Putamen (tissue), 1 donor: ENCODE data around the gene ZNF837.
A peak's percentile ranks its signal among the peaks of the same experiment; 100 is the strongest.

Experiments
- DNase-seq: peaks from one replicate; pipeline ENCODE4 v3.0.0-alpha.2; 2016; ENCODE audit warnings: low spot score

The ZNF837 gene

DNA sequence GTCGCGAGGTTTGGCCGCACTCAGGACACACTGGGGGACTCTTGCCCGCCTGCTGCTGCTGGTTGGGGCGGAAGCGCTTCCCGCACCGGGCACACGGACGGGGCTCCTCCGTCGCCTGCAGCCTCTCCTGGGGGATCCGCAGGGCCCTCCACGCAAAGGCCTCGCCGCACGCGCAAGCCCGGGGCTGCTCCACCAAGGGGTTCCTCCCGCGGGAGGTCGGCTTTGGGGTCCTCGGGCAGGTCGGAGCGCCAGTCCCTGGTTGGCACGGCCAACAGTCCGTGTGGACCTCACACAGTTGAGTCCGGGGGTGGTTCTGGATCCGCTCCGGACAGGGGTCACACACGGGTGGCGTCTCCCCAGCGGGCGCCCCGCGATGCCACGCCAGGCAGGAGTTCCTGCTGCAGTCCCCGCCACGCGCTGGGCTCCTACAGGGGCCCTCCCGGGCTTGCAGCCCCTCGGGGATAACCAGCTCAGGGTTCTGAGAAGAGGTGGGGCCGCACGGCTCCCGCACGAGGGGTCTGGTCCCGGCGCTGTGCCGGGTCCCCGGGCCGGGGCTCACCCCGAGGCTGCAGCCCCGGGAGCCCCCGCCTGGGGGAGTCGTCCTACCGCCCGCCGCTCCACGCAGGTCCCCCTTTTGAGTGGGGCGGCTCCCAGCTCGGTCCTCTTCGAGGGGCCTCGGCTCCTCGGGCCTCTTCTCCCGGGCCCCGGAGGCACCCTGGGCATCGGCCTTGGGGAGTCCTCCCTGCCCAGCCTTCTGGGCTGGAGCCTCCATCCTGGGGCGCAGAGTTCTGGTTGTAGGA lies 12.1 kb downstream of the ZNF837 start:
- no peak for DNase-seq

- DNase-seq: no peak
These were observed 13.0 kb downstream of the ZNF837 start for GRCh38 chr19:58367698-58368454.

DNA sequence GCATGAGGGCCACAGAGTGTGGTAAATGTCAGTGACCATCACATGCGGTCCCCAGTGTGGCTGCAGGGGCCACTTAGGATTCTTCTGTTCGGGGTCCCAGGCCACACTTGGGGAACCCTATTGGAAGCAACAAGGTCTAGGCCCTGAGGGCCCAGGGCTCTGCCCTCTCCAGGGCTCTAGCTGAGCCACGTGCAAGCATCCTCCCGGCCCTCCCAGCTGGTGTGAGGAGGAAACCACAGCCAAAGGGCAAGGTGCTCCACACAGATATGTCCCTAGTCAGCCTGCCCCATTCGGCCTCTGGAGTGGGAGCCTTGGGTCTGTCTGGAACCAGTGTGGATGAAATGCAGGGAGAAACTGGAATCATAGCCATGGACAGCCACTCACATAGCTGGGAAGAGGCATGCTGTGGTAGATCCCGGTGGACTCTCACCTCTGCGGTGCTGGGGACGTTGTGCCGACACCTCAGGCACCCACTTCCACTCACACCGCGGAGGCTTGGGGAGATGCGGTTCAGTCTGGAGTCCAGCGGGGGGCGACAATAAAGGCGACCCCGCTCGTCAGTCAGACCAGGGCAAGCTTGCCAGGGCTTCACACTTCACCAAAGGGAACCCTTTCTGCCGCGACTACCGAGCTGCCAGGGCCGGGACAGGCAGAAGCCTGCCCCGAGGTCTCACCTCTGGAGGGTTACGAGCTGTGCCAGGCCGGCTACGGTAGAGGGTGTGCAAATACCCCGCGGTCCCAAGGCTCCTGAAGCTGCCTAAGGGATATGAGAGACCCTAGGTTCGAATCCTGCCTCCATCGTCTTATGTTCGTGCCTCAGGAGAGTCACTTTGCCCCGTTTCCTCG lies 14.0 kb downstream of the ZNF837 start:
- DNase-seq: no peak

GRCh38 chr19:58364146-58364545 lies 16.7 kb downstream of the ZNF837 start:
- no peak for DNase-seq

DNA sequence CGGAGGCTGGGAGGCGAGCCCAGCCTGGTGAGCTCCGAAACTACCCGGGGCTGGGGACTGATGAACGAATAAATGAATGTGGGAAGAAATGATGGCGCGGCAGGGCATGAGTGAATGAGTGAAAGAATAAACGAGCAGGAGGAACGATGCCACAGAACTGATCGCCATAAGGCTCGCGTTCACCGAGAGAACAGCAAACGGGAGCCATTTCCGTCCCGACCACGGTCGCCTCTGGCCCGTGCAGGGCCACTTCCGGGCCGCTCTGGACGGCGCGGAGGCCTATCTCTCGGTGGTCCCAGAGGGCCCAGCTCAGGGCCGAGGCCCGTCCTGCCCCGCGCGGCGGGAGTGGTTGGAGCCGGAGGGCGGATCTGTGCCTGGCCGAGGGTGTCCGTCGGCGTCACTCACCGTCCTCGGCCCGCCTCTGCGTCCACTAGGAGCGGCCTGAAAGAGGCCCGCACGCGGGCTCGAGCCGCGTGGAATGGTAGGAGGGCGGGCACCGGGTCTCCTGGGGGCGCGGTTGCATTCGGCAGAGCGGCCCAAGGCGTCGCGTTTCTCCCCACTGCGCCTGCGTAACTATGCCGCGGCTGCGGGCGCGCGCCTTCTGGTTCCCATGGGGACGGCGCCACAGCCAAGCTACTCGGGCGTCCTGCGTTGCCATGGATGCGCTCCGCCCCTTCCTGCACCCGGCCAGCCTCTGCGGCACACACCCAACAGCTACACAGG lies 18.4 kb downstream of the ZNF837 start, which contains the start of gene ZNF497:
ZNF497 (minus strand) TSS at position 480 of the 723 bp plus-strand sequence. CDS start 5,116 bp downstream, outside the sequence.
- DNase-seq: peak; percentile 97

DNA sequence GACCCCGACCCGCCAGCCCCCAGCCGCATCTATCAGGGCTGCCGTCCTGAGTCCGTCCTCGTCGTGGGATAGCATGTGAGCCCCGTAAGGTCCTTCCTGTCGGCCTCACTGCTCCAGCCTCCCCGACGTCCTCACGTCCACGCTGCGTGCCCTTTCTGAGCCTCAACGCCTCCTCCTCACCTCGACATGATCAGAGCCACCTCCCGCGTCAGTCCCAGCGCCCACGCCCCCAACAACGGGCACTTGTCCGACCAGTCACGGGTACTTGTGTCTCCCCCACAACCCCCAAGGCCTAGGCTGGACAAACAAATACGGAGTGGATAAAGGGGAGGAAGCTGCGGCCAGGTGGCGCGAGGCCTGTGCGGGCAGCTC lies 18.9 kb downstream of the ZNF837 start:
- DNase-seq: no peak

DNA sequence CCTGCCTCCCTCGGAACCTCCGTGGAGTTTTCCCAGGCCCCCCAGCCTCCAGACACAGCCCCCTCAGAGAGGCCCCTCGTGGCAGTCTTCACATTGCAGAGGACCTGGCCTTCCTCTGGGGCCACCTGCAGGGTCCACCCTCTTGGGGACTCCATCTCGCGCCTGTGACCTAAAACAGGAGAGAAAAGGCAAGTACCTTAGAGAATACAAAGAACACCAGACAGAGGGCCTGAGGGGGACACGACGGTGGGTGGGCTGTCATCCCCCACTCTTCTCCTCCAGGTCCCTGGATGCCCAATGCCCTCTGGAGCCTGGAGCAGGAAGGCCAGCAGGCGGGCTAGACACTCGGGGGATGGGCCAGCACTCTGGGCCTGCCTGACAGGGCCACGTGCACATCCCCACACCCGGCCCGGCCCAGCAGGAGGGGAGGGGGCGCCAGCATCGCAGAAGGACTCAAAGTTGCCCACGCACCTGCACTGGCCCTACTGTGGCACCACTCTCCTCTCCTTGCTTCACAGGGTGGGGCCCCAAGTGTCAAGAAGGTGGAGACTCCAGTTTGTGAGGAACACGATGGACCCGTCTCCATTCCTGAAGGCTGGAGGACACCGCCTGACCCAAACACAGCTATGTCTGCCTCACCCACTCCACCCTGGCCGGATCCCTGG lies 23.2 kb downstream of the ZNF837 start:
- no peak for DNase-seq

DNA sequence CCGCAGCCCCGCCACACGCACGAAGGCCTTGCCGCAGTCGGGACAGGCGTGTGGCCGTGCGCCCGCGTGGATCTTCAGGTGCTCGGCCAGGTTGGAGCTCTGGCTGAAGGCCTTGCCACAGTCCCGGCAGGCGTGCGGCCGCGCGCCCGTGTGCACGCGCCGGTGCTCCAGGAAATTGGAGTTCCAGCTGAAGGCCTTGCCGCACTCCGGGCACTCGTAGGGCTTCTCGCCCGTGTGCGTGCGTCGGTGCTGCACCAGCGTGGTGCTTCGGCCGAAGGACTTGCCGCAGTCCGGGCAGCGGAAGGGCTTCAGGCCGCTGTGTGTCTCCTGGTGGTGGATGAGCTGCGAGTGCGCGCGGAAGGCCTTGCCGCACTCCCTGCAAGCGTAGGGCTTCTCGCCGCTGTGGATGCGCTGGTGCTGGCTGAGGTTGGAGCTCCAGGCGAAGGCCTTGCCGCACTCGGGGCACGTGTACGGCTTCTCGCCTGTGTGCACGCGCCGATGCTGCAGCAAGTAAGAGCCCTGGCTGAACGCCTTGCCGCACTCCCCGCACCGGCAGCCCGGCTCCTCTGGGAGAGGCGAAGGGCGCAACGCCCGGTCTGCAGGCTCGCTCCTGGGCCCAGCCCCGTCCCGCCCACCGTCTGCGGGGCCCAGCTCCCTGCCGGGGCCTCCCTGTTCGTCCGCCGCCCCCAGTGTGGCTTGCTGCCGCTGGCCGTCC lies 23.9 kb downstream of the ZNF837 start:
- no peak for DNase-seq

GRCh38 chr19:58355908-58356765 lies 24.7 kb downstream of the ZNF837 start:
- DNase-seq: no peak

DNA sequence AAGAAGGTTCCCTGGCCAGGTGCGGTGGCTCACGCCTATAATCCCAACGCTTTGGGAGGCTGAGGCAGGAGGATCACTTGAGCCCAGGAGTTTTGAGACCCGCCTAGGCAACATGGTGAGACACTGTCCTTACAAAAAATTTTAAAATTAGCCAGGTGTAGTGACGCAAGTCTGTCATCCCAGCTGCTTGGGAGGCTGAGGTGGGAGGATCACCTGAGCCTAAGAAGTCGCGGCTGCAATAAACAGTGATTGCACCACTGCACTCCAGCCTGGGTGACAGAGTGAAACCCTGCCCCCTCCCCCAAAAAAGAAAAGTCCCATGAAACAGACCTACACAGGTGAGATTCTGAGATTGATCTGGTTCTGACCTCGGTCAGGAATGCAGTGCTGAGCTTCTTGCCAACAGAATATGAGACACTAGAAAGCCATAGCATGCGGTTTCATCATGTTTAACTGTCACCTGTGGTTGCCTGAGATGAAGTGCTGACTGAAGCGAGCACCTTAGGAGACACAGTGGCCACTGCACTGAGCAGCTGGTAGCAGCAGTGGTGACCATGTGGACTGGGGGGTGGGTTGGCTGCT lies 25.5 kb downstream of the ZNF837 start:
- peak; percentile 34 for DNase-seq

GRCh38 chr19:58354478-58355030 lies 26.3 kb downstream of the ZNF837 start:
- DNase-seq: no peak

DNA sequence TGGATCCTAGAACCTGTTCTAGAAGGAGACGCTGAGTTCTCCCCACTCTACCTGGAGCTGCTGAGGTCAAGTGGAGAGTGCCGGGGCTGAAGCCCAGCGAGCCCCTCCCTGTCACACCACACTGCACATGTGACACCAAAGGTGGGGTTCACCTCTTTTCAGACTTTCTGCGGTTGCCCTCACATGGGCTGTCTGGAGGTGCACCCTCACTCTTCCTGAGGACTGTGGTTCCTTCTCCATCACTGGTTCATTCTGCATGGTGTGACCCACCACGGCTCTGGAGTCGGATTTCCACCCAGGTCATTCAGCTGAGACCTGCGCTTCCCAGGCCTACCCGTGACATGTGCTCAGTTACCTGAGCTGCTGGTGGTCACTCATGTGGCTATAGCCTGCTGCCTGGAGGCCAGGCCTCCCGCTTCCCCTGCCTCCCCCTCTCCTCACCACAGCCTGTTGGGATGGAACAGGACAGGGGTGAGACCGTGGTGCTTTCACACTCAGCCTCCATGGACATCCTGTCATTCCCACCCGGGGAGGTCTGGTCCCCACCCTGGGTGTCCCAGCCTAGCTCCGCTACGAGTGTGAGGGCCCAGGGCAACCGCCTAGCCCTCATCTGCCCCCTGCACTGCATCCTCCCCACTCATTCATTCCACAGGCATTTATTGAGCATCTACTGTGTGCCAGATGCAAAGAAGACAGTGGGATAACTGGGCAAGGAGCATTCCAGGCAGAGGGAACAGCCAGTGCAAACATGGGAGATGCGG lies 26.9 kb downstream of the ZNF837 start:
- DNase-seq: no peak

GRCh38 chr19:58352760-58353671 lies 27.8 kb downstream of the ZNF837 start, which contains the start of gene A1BG:
TSS of gene A1BG (minus strand) at chr19:58353492. CDS start at chr19:58353437, 55 bp downstream.
- DNase-seq: no peak

DNA sequence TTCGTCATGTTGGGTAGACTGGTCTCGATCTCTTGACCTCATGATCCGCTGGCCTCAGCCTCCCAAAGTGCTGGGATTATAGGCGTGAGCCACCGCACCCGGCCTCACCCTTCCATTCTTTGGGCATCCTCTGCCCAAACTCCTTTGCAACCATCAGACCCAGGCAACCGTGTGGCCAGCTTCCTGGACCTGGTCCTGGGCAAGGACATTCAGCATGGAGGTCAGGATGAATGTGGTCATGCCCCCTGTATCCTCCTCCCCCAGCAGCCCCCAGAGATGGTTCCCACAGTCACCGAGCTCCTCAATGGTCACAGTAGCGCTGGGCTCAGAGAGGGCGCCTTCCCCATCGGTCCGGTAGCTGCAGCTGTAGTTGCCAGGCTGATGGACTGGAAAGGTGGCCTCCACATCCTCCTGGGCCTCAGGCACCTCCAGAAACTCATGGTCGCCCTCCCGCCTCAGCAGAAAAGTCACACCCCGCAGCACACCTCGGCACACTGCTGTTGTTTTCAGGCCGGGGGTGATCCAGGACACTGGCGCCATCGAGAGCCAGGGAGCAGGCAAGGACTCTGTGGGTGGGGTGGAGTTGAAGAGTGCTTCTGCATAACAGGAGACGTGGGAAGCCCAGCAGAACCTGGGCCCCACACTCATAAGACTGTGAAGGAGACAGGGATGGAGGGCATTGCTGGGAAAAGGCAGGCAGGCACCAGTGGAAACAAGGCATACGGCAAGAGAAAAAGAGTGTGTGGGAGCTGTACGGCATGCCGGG lies 28.7 kb downstream of the ZNF837 start:
- no peak for DNase-seq

GRCh38 chr19:58351558-58351878 lies 29.3 kb downstream of the ZNF837 start:
- DNase-seq: no peak

GRCh38 chr19:58350871-58351557 lies 29.8 kb downstream of the ZNF837 start:
- DNase-seq: no peak
